Right lobe of liver (tissue), 4 donors: ENCODE results near the gene PFKP.

Experiments
- POLR2A ChIP-seq: fragments of 450-650 bp; IDR thresholded peaks from one replicate; pipeline ENCODE4 v1.6.1; 2017; ENCODE audit warnings: antibody characterized with exemption, mild to moderate bottlenecking
- TF ChIP-seq, protein P1 (sequence below), 4 donors: fragments of 200-600 bp in 3 of 4; fragments of 450-650 bp in 1 of 4; IDR thresholded peaks; one replicate each; pipeline versions ENCODE4 v1.5.1 to v1.8.0; 2016 to 2022; ENCODE audit warnings: antibody characterized with exemption in 4 of 4, mild to moderate bottlenecking in 2 of 4
- donor health status: DM: no; HTN: no; CAD: no.
- donor health status: DM: no; HTN: no; CAD: no.
- donor health status: DM: no; HTN: yes; CAD: no.

DNA sequence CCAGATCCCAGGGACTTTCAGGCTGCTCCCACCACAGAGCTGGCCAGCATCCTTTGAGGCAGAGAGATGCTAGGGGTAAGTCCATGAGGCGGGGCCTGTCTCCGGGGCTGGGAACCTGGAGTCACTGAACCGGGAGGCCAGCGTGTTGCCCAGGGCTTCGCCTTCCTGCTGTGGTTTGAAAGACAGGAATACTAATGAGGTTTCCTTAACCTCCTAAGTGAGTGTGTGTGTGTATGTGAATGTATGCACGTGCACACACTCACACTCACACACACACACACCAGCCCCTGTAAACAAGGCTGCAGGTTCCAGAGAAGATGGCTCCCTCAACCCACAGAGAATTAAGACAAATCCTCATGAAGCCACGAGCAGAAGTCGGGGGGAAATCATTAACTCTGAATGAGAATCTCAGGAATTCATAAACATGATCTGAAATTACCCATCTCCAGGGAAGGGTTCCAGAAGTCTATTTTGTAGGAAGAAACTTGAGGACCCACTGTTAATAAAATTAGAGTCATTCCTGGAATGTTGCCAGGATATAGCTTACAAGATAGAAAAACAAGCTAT is 20.3 kb upstream of the PFKP start:
- TF ChIP-seq, protein P1, sequence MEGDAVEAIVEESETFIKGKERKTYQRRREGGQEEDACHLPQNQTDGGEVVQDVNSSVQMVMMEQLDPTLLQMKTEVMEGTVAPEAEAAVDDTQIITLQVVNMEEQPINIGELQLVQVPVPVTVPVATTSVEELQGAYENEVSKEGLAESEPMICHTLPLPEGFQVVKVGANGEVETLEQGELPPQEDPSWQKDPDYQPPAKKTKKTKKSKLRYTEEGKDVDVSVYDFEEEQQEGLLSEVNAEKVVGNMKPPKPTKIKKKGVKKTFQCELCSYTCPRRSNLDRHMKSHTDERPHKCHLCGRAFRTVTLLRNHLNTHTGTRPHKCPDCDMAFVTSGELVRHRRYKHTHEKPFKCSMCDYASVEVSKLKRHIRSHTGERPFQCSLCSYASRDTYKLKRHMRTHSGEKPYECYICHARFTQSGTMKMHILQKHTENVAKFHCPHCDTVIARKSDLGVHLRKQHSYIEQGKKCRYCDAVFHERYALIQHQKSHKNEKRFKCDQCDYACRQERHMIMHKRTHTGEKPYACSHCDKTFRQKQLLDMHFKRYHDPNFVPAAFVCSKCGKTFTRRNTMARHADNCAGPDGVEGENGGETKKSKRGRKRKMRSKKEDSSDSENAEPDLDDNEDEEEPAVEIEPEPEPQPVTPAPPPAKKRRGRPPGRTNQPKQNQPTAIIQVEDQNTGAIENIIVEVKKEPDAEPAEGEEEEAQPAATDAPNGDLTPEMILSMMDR (IDR thresholded peaks at IDR 0.05) = no peak
- no peak for TF ChIP-seq POLR2A
